Neural cell (in vitro differentiated cells): ENCODE data around the gene KRT86. TPM values are rescaled to one million over a fixed set of nuclear protein-coding genes. Genes with fewer than 3 reads are reported as not detected.

Experiments used
- H2AFZ ChIP-seq: fragments of 200-600, 300-800 bp; sonication (generic), shearing (Covaris generic); 2 replicates; pipeline ENCODE4 v1.6.0; 2014; ENCODE audit warnings: low read depth, mild to moderate bottlenecking, antibody characterized with exemption, low read length, moderate library complexity
- H3F3A ChIP-seq: fragments of 200-600 bp; shearing (Covaris generic); 2 replicates; pipeline ENCODE4 v1.6.1; 2016; ENCODE audit warnings: mild to moderate bottlenecking, moderate library complexity, mixed read lengths, antibody characterized with exemption, low read length; ENCODE audit not compliant: insufficient read depth, poor library complexity, severe bottlenecking
- H3K27ac ChIP-seq: fragments of 200-600, 300-800 bp; sonication (generic), shearing (Covaris generic); 2 replicates; pipeline ENCODE4 v1.5.1; 2014; ENCODE audit warnings: mild to moderate bottlenecking, low read length, moderate library complexity
- H3K27me3 ChIP-seq: fragments of 300-800, 200-600 bp; sonication (generic), shearing (Covaris generic); 2 replicates; pipeline ENCODE4 v1.6.0; 2014; ENCODE audit warnings: mild to moderate bottlenecking, low read depth, low read length, moderate library complexity; ENCODE audit not compliant: insufficient read depth
- H3K36me3 ChIP-seq: fragments of 300-800, 200-600 bp; sonication (generic), shearing (Covaris generic); 2 replicates; pipeline ENCODE4 v1.5.1; 2014; ENCODE audit warnings: mild to moderate bottlenecking, antibody characterized with exemption, low read length, moderate library complexity; ENCODE audit not compliant: insufficient read depth
- H3K4me2 ChIP-seq: fragments of 300-800, 200-600 bp; sonication (generic), shearing (Covaris generic); 2 replicates; pipeline ENCODE4 v1.6.0; 2014; ENCODE audit warnings: mild to moderate bottlenecking, low read length
- H3K4me3 ChIP-seq: fragments of 300-800, 200-600 bp; sonication (generic), shearing (Covaris generic); 2 replicates; pipeline ENCODE4 v1.5.1; 2014; ENCODE audit warnings: mild to moderate bottlenecking, low read length, moderate library complexity
- H3K79me2 ChIP-seq: fragments of 200-600 bp; shearing (Covaris generic); replicated peaks from 2 replicates; pipeline ENCODE4 v1.6.0; 2014; ENCODE audit warnings: mild to moderate bottlenecking, low read length, moderate library complexity; ENCODE audit not compliant: insufficient read depth
- H3K9ac ChIP-seq: fragments of 300-800, 200-600 bp; sonication (generic), shearing (Covaris generic); 2 replicates; pipeline ENCODE4 v1.6.1; 2016; ENCODE audit warnings: mild to moderate bottlenecking, low read length, mixed read lengths
- H3K9me2 ChIP-seq: fragments of 200-600 bp; shearing (Covaris generic); 2 replicates; pipeline ENCODE4 v1.6.1; 2016; ENCODE audit warnings: mild to moderate bottlenecking, low read length, mixed read lengths; ENCODE audit not compliant: insufficient read depth
- H3K9me3 ChIP-seq: fragments of 200-600, 300-800 bp; sonication (generic), shearing (Covaris generic); 2 replicates; pipeline ENCODE4 v1.6.1; 2016; ENCODE audit warnings: mild to moderate bottlenecking, mixed run types, low read length, moderate library complexity, mixed read lengths
- H4K20me1 ChIP-seq: fragments of 200-600 bp; shearing (Covaris generic); 2 replicates; pipeline ENCODE4 v1.6.1; 2016; ENCODE audit warnings: mild to moderate bottlenecking, mixed run types; ENCODE audit not compliant: insufficient read depth
- CTCF ChIP-seq: fragments of 450-650 bp; IDR thresholded peaks from 2 replicates; pipeline ENCODE4 v1.5.1; 2014; ENCODE audit warnings: antibody characterized with exemption, mild to moderate bottlenecking, moderate library complexity; ENCODE audit not compliant: poor library complexity, severe bottlenecking
- EP300 ChIP-seq: fragments of 450-650 bp; conservative IDR thresholded peaks from 2 replicates; pipeline ENCODE4 v1.6.1; 2014; ENCODE audit warnings: antibody characterized with exemption, mild to moderate bottlenecking, moderate library complexity; ENCODE audit not compliant: poor library complexity, severe bottlenecking
- EZH2 ChIP-seq: fragments of 200-600, 300-800 bp; shearing (Covaris generic), sonication (generic); IDR thresholded peaks from 2 replicates; pipeline ENCODE4 v1.6.1; 2014; ENCODE audit warnings: antibody characterized with exemption, low read length, borderline replicate concordance, mild to moderate bottlenecking; ENCODE audit not compliant: insufficient read depth, poor library complexity, severe bottlenecking
- MXI1 ChIP-seq: fragments of 450-650 bp; conservative IDR thresholded peaks from 2 replicates; pipeline ENCODE4 v1.6.1; 2014; ENCODE audit warnings: antibody characterized with exemption, mild to moderate bottlenecking; ENCODE audit not compliant: poor library complexity, severe bottlenecking
- POLR2AphosphoS5 ChIP-seq: IDR thresholded peaks from 2 replicates; pipeline ENCODE4 v1.6.1; 2012
- RAD21 ChIP-seq: fragments of 450-650 bp; conservative IDR thresholded peaks from 2 replicates; pipeline ENCODE4 v1.6.1; 2014; ENCODE audit warnings: antibody characterized with exemption, mild to moderate bottlenecking, moderate library complexity
- SMC3 ChIP-seq: fragments of 450-650 bp; conservative IDR thresholded peaks from 2 replicates; pipeline ENCODE4 v1.6.1; 2014; ENCODE audit warnings: antibody characterized with exemption, mild to moderate bottlenecking, moderate library complexity; ENCODE audit not compliant: poor library complexity
- TAF1 ChIP-seq: IDR thresholded peaks from 2 replicates; pipeline ENCODE4 v1.6.1; 2012; ENCODE audit warnings: low read depth
- polyA plus RNA-seq: library from polyadenylated mRNA; depleted of rRNA; stranded (reverse); fragments of >200 nt; gene quantifications from 2 replicates; pipeline ENCODE4 v1.2.3, GENCODE V29; 2014
- TF ChIP-seq, protein P1 (sequence below): IDR thresholded peaks from 2 replicates; pipeline ENCODE4 v1.6.1; 2012; ENCODE audit warnings: borderline replicate concordance

Gene KRT86
- polyA plus RNA-seq, 1 donor from 2014 or later: not detected

DNA sequence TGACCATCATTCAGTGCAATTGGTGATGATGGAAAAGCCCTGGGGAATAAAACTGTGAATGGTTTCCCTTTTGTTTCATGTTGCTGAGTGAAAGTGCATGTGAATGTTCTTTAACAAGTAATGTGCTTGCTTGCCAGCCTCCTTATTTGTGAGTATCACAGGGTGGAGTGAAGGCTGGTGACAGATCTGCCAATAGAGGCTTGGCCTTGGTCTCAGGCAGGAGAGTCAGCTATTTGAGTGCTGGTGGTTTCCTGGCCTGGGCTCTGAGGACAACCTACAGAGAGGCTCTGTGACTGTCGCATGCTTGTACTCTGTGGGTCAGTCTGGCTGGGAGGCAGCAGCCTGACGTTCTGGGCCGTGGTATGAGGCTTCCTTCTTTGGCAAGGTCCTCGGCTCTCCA lies 72.1 kb downstream of the KRT86 start:
- no peak overlapping the region for H3K27ac ChIP-seq
- H3K36me3 ChIP-seq: no peaks in the 10 kb centered on the region
- no peak for TF ChIP-seq POLR2AphosphoS5
- TF ChIP-seq, protein P1, sequence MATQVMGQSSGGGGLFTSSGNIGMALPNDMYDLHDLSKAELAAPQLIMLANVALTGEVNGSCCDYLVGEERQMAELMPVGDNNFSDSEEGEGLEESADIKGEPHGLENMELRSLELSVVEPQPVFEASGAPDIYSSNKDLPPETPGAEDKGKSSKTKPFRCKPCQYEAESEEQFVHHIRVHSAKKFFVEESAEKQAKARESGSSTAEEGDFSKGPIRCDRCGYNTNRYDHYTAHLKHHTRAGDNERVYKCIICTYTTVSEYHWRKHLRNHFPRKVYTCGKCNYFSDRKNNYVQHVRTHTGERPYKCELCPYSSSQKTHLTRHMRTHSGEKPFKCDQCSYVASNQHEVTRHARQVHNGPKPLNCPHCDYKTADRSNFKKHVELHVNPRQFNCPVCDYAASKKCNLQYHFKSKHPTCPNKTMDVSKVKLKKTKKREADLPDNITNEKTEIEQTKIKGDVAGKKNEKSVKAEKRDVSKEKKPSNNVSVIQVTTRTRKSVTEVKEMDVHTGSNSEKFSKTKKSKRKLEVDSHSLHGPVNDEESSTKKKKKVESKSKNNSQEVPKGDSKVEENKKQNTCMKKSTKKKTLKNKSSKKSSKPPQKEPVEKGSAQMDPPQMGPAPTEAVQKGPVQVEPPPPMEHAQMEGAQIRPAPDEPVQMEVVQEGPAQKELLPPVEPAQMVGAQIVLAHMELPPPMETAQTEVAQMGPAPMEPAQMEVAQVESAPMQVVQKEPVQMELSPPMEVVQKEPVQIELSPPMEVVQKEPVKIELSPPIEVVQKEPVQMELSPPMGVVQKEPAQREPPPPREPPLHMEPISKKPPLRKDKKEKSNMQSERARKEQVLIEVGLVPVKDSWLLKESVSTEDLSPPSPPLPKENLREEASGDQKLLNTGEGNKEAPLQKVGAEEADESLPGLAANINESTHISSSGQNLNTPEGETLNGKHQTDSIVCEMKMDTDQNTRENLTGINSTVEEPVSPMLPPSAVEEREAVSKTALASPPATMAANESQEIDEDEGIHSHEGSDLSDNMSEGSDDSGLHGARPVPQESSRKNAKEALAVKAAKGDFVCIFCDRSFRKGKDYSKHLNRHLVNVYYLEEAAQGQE: no peak
- no peak for TF ChIP-seq EZH2
- no peak for TF ChIP-seq EP300
- TF ChIP-seq MXI1: no peak
- no peak for TF ChIP-seq TAF1
- no peak for TF ChIP-seq RAD21
- no peak for TF ChIP-seq SMC3
- no peak for TF ChIP-seq CTCF
- no peak overlapping the region for H3K4me2 ChIP-seq
- H3K79me2 ChIP-seq: no peaks in the 10 kb centered on the region
- H3K4me3 ChIP-seq: no peak overlapping the region
- H3K9me2 ChIP-seq: no peaks in the 10 kb centered on the region
- H3K9ac ChIP-seq: no peak overlapping the region
- H4K20me1 ChIP-seq: no peaks in the 10 kb centered on the region
- no peaks in the 10 kb centered on the region for H3K27me3 ChIP-seq
- no peak overlapping the region for H2AFZ ChIP-seq
- no peaks in the 10 kb centered on the region for H3F3A ChIP-seq
- no peaks in the 10 kb centered on the region for H3K9me3 ChIP-seq

DNA sequence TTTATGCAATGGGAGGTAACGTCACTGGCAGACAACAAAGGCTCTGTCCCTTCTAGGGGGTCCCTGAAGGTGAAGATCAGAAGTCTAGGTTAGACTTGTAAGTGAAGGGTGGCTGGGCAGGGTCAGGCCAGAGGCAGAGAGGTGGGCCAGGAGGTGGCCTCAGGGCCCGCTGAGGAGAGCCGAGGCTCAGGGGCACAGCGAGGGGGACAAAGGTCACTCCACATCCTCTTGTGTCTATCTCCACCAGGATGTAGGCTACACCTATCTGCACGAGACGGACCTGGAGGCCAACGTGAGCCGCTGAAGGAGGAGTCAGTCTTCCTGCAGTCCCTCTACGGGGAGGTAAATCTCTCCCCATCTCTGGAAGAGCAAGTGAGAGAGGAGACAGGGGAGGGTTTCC lies 72.6 kb downstream of the KRT86 start:
- Histone ChIP-seq H3K4me2 (no peak overlapping the region), H4K20me1 (no peaks in the 10 kb centered on the region), H3K4me3 (no peak overlapping the region), H3K27ac (no peak overlapping the region), H3K36me3 (no peaks in the 10 kb centered on the region), H3K27me3 (no peaks in the 10 kb centered on the region), H3K79me2 (no peaks in the 10 kb centered on the region), H2AFZ (no peak overlapping the region), H3F3A (no peaks in the 10 kb centered on the region), H3K9me2 (no peaks in the 10 kb centered on the region), H3K9me3 (no peaks in the 10 kb centered on the region), H3K9ac (no peak overlapping the region)
- TF ChIP-seq EP300: no peak
- no peak for TF ChIP-seq POLR2AphosphoS5
- TF ChIP-seq MXI1: no peak
- TF ChIP-seq, protein P1: no peak
- no peak for TF ChIP-seq EZH2
- no peak for TF ChIP-seq TAF1
- TF ChIP-seq CTCF: no peak
- no peak for TF ChIP-seq RAD21
- no peak for TF ChIP-seq SMC3
